Stimulated activated CD4-positive, alpha-beta T cell treated with anti-CD3 and anti-CD28 coated beads, Interleukin-12 subunit alpha, Interleukin-12 subunit beta, amount 100 ng/mL, for 24 hours (primary cell): ENCODE data around the gene CAPZA2.
"Not testable (repeated sequence)": the region's sequence is repeated elsewhere in the genome, so short reads cannot be mapped to it uniquely, and the experiment has no call there.

Experiments used
- DNase-seq, 2 experiments: peaks; one replicate each; pipeline ENCODE4 v3.0.0-alpha.2; 2020; ENCODE audit warnings: low read depth in 2 of 2

Gene CAPZA2

GRCh38 chr7:116953906-116954838, 91.8 kb downstream of the CAPZA2 start:
- DNase-seq = peak in 1 of 2 experiments; percentile 17

DNA sequence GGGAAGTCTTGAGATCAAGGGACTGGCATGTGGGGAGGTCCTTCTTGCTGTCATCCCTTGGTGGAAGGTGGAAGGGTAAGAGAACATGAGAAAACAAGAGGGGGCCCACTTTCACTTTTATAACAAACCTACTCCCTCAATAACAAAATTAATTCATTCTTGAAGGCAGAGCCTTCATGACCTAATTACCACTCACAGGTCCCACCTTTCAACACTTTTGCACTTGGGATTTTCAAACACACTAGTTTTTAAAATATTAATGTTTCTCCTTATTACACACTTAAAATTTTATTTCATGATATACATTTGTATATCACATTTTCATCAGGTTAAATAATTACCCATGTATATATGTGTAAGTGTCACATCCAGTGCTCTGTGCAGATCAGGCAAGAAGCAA, 93.0 kb downstream of the CAPZA2 start:
- no peak for DNase-seq

GRCh38 chr7:116955801-116956476, 93.6 kb downstream of the CAPZA2 start:
- DNase-seq = no peak

- no peak for DNase-seq
Measured at GRCh38 chr7:116956477-116956804, 94.1 kb downstream of the CAPZA2 start.

DNA sequence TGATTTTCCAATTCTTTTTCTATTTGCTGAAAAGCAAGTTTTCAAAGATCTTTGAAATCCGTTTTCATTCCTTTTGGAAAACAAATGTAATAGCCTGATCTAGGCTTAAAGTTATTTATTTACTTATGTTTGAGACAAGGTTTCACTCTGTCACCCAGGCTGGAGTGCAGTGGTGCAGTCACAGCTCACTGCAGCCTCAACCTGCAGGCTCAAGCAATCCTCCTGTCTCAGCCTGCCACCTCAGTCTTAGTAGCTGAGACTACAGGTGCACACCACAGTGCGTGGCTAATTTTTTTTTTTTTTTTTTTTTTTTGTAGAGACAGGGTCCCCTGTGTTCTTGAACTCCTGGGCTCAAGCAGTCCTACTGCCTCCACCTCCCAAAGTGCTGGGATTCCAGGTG, 95.5 kb downstream of the CAPZA2 start:
- no peak for DNase-seq

DNA sequence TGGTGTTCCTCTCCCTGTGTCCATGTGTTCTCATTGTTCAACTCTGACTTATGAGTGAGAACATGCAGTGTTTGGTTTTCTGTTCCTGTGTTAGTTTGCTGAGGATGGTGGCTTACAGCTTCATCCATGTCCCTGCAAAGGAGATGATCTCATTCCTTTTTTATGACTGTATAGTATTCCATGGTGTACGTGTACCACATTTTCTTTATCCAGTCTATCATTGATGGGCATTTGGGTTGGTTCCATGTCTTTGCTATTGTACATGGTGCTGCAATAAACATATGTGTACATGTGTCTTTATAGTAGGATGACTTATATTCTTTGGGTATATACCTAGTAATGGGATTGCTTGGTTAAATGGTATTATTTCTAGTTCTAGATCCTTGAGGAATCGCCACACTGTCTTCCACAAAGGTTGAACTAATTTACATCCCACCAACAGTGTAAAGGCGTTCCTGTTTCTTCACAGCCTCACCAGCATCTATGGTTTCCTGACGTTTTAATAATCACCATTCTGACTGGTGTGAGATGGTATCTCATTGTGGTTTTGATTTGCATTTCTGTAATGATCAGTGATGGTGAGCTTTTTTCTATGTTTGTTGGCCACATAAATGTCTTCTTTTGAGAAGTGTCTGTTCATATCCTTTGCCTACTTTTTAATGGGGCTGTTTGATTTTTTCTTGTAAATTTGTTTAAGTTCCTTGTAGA, 99.7 kb downstream of the CAPZA2 start:
- DNase-seq = not testable (repeated sequence)

GRCh38 chr7:116963234-116963633, 100.8 kb downstream of the CAPZA2 start:
- no peak for DNase-seq

- DNase-seq = no peak
Measured at GRCh38 chr7:116966601-116967000, 104.2 kb downstream of the CAPZA2 start.

DNA sequence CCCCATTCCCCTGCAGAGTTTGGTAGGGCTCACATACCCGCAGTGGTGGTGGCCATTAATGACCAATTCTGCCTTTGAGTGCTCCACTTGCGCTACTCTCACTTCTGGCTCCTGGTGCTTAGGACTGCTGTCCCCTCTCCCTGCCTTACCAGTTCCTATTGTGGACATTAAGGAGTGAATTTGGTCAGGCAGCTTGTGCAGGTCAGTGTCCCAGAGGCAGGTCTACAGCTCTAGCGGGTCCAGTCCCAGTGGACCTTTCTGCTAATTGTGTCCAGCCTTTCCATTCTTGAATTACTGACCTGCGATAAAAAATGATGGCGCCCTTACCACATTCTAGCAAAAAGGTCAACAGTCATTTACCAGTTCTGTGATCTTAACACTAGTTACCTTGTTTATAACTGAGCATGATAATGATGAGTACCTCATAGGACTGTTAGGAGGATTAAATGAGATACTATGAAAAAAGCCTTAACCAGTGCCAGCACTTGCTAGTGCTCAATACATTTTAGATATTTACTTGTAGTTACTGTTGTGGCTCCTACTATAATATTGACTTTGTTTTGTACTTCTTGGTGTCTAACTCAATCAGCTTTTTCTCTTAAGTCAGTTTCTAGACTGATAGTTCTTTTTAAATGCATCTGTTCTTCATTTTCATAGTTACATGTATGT, 105.0 kb downstream of the CAPZA2 start:
- DNase-seq = no peak

DNA sequence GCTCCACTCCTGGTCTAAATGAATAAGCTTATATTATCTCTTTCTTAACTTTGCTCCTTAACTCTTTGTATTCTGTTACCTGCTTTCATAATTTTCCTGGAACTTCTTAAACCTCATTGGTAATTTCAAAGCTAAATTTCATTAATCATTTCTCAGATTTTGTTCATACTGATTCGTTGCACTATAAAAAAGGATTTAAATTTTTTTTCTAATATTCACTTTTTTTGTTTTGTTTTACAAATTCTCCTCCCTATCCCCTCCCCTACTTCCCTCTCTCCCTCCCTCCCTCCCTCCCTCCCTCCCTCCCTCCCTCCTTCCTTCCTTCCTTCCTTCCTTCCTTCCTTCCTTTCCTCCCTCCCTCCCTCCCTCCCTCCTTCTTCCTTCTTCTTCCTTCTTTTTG, 105.6 kb downstream of the CAPZA2 start:
- DNase-seq = no peak

DNA sequence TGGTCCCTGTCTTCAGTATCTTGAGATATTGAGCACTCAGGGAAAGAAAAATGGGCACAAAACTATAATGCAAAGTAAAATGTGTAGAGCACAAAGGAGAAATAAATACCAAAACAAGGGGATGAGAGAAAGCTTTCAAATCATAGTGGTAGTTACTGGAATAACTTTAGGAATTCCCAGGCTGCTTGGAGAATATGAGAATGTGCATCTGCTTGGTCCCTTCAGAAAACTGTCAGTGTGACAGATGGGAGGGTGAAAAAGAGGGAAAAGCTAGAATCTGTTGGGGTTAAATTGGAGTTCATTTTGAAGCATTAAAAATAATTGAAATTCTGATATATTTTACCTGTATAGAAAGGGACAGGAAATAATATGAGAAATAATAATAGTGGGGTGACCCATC, 106.2 kb downstream of the CAPZA2 start:
- DNase-seq = no peak

DNA sequence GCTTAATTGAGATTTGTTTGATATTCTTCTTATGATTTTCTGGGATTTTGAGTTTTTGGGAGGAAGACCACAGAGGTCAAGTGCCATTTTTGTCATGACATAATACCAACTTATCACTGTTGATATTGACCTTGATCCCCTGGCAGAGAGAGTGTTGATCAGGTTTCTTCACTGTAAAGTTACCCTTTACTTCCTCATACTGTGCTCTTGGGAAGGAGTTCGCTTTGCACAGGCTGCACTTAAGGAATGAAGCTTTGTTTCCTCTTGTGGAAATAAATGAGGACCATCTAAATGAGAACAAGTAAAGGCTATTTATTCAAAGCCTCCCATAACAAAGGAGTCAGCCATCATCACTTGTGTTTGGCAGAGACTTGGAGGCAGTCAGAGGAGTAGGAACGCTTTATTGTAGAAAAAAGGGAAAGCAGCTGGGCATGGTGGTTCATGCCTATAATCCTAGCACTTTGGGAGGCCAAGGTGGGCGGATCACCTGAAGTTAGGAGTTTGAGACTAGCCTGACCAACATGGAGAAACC, 107.0 kb downstream of the CAPZA2 start:
- no peak for DNase-seq

- no peak for DNase-seq
Measured at GRCh38 chr7:116970238-116970910, 108.0 kb downstream of the CAPZA2 start.

GRCh38 chr7:116971153-116971552, 108.8 kb downstream of the CAPZA2 start:
- not testable (repeated sequence) for DNase-seq
